Mesodermal cell (in vitro differentiated cells): ENCODE measurements around the gene SKIC3.

ENCODE experiments used
- H3K27ac ChIP-seq: 2 replicates; pipeline ENCODE4 v1.7.0; 2013; ENCODE audit warnings: mild to moderate bottlenecking, low read depth, low read length, moderate library complexity; ENCODE audit not compliant: severe bottlenecking
- H3K36me3 ChIP-seq: 2 replicates; pipeline ENCODE4 v1.7.1; 2013; ENCODE audit warnings: mild to moderate bottlenecking, low read length, moderate library complexity; ENCODE audit not compliant: control insufficient read depth, insufficient read depth
- H3K4me1 ChIP-seq: one replicate; pipeline ENCODE4 v1.7.1; 2013; ENCODE audit warnings: mild to moderate bottlenecking, low read length; ENCODE audit not compliant: insufficient read depth, control insufficient read depth, poor library complexity, severe bottlenecking
- H3K4me3 ChIP-seq: 2 replicates; pipeline ENCODE4 v1.7.0; 2013; ENCODE audit warnings: low read length, control low read depth, mild to moderate bottlenecking; ENCODE audit not compliant: insufficient read depth, poor library complexity, severe bottlenecking; ENCODE audit errors: extremely low read depth
- H3K9me3 ChIP-seq: 2 replicates; pipeline ENCODE4 v1.7.1; 2013; ENCODE audit warnings: mild to moderate bottlenecking, low read length, moderate library complexity; ENCODE audit not compliant: control insufficient read depth
- WGBS, 2 experiments: methylation state at CpG; one replicate each; pipeline ENCODE4 v1.1.5; 2013; ENCODE audit warnings: missing lambda C conversion rate in 2 of 2; ENCODE audit not compliant: insufficient coverage in 2 of 2; 5-methylcytosine and 5-hydroxymethylcytosine counted together

SKIC3 gene

GRCh38 chr5:95532415-95532814 is 22.4 kb downstream of the SKIC3 start:
- peaks cover 38% of the 10 kb centered on the region for H3K36me3 ChIP-seq
- 100% methylated on average over 1 of the region's 2 CpGs; no CpG with 5 or more reads in 1 of the 2 experiments for WGBS, 2 experiments

GRCh38 chr5:95531491-95531890 is 23.3 kb downstream of the SKIC3 start:
- Histone ChIP-seq H3K27ac (no peak overlapping the region), H3K36me3 (peaks cover 39% of the 10 kb centered on the region), H3K4me3 (no peak overlapping the region), H3K4me1 (no peaks in the 10 kb centered on the region), H3K9me3 (no peaks in the 10 kb centered on the region)

More at GRCh38 chr5:95532415-95532814, 22.4 kb downstream of the SKIC3 start:
- Histone ChIP-seq H3K4me1 (no peaks in the 10 kb centered on the region), H3K27ac (no peak overlapping the region), H3K4me3 (no peak overlapping the region), H3K9me3 (no peaks in the 10 kb centered on the region)

GRCh38 chr5:95530416-95530815 is 24.4 kb downstream of the SKIC3 start:
- H3K36me3 ChIP-seq, result peaks cover 37% of the 10 kb centered on the region
- no peaks in the 10 kb centered on the region for H3K9me3 ChIP-seq
- no peak overlapping the region for H3K27ac ChIP-seq
- H3K4me1 ChIP-seq, result no peaks in the 10 kb centered on the region
- no peak overlapping the region for H3K4me3 ChIP-seq
- WGBS, 2 experiments, result 80 to 93% methylated on average over 1 to 2 of the region's 2 CpGs

DNA sequence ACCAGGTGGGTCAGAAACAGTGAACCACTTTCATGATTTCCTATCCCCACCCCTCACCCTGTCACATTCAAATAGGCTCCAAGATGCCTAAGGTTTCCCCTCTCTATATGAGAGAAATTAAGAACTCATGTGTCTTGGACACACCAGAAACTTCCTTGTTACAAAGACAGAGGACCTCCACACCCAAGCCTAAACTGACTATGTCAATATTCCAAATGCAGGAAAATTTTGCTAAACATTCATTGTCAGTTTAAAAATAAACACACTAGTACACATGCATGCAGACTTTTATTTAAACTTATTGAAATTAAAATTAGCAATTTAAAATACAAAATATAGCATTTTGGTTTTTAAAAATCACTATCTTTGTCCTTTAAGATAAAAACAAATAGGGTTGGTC is 26.2 kb downstream of the SKIC3 start:
- H3K36me3 ChIP-seq, result peaks cover 44% of the 10 kb centered on the region
- H3K4me1 ChIP-seq, result no peaks in the 10 kb centered on the region
- no peak overlapping the region for H3K27ac ChIP-seq
- H3K4me3 ChIP-seq, result no peak overlapping the region
- H3K9me3 ChIP-seq, result no peaks in the 10 kb centered on the region

GRCh38 chr5:95526871-95527270 is 27.9 kb downstream of the SKIC3 start:
- Histone ChIP-seq H3K9me3 (no peaks in the 10 kb centered on the region), H3K4me3 (no peak overlapping the region), H3K36me3 (peaks cover 56% of the 10 kb centered on the region), H3K27ac (no peak overlapping the region), H3K4me1 (no peaks in the 10 kb centered on the region)
- 91 to 100% methylated on average over 1 of the region's 2 CpGs for WGBS, 2 experiments

GRCh38 chr5:95524423-95524822 is 30.4 kb downstream of the SKIC3 start:
- no peaks in the 10 kb centered on the region for H3K4me1 ChIP-seq
- WGBS, 2 experiments, result no CpG with 5 or more reads among the region's 2 CpGs
- H3K36me3 ChIP-seq, result peaks cover 54% of the 10 kb centered on the region
- no peaks in the 10 kb centered on the region for H3K9me3 ChIP-seq
- H3K4me3 ChIP-seq, result no peak overlapping the region
- no peak overlapping the region for H3K27ac ChIP-seq

- Histone ChIP-seq H3K27ac (no peak overlapping the region), H3K9me3 (no peaks in the 10 kb centered on the region), H3K36me3 (peaks cover 56% of the 10 kb centered on the region), H3K4me1 (no peaks in the 10 kb centered on the region), H3K4me3 (no peak overlapping the region)
- WGBS, 2 experiments, result 89 to 90% methylated on average over 1 of the region's 1 CpG
These were observed 34.6 kb downstream of the SKIC3 start for GRCh38 chr5:95520206-95520605.

DNA sequence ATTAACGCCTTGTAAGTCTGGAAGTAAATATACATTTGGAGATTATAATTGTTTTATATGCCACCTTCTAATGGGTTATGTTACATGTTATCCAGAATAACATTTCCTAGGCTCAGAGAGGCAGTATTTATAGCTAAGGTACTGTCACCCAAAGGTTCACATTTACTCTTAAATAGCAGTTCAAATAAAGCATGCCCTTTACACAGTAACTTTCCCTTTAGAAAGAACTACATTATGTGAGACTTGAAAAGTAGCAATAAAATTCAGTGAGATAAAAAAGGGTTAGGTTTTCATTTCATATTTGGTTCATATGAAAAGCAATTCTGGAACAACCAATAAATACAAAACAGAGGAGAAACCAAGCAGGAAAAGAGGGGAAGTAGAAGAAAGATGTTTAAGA is 35.1 kb downstream of the SKIC3 start:
- H3K36me3 ChIP-seq, result peaks cover 55% of the 10 kb centered on the region
- H3K4me3 ChIP-seq, result no peak overlapping the region
- no peaks in the 10 kb centered on the region for H3K4me1 ChIP-seq
- no peak overlapping the region for H3K27ac ChIP-seq
- H3K9me3 ChIP-seq, result no peaks in the 10 kb centered on the region
- no CpG with 5 or more reads among the region's 1 CpG for WGBS, 2 experiments

DNA sequence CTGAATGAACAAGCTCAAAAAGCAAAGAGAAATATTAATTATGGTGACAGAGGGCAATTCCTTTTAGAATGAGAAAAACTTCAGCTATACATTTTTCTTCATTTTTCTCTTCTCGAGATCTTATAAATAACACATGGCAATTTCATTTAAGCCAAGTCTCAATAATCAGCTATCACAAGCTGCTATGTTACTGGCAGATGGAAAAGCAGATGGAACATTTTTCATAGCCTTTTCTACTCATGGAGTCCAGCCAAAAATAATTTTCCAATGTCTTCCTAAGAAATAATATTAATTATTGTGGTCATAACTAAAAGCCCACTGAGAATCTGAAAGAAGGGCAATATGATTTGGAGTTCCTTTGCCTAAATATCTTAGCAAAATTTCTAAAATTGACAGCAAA is 35.6 kb downstream of the SKIC3 start:
- H3K4me3 ChIP-seq, result no peak overlapping the region
- peaks cover 56% of the 10 kb centered on the region for H3K36me3 ChIP-seq
- WGBS, 2 experiments, result no CpG with 5 or more reads among the region's 1 CpG
- H3K9me3 ChIP-seq, result no peaks in the 10 kb centered on the region
- H3K4me1 ChIP-seq, result no peaks in the 10 kb centered on the region
- H3K27ac ChIP-seq, result no peak overlapping the region

GRCh38 chr5:95518417-95518816 is 36.4 kb downstream of the SKIC3 start:
- no peaks in the 10 kb centered on the region for H3K4me1 ChIP-seq
- 85 to 100% methylated on average over 1 to 2 of the region's 2 CpGs for WGBS, 2 experiments

DNA sequence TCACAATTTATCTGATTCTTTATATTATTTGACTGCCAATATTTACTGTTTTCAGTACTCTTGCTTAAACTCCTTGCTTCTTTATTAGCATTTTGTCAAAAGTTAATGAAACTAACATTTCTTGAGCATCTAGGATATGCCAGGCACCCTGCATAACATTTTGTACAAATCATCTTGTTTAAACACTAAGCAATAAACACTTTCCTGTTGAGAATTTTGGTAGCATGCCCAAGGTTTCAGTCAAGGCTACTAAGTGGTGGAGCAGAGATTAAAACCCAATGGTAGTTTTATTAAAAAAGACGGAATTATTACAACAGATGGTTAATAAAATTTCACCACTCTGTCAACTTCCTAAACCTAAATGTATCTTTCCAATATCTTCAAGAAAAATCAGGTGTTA is 43.2 kb downstream of the SKIC3 start:
- Histone ChIP-seq H3K4me1 (no peaks in the 10 kb centered on the region), H3K36me3 (peaks cover 69% of the 10 kb centered on the region), H3K9me3 (no peaks in the 10 kb centered on the region), H3K4me3 (no peak overlapping the region), H3K27ac (no peak overlapping the region)
- no CpG with 5 or more reads among the region's 1 CpG for WGBS, 2 experiments

More at GRCh38 chr5:95518417-95518816, 36.4 kb downstream of the SKIC3 start:
- no peak overlapping the region for H3K27ac ChIP-seq
- no peaks in the 10 kb centered on the region for H3K9me3 ChIP-seq
- H3K36me3 ChIP-seq, result peaks cover 63% of the 10 kb centered on the region
- no peak overlapping the region for H3K4me3 ChIP-seq

DNA sequence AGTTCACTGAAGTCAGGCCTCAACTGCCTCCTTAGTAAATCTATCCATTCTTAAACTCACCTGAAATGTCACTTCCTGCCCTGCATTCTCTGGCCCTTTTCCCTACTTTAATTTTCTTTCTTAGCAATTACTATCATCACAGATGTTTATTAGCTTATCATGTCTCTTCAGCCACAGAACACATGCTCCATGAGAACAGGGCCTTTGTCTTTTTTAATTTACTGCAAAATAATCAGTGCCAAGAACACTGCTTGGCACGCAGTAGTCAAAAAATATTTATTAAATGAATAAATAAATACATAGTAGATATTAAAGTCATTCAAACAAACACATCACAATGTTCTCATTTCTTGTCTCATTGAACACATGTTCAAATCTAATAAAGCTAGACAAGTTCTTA is 46.2 kb downstream of the SKIC3 start:
- no peak overlapping the region for H3K4me3 ChIP-seq
- no peaks in the 10 kb centered on the region for H3K4me1 ChIP-seq
- no peak overlapping the region for H3K27ac ChIP-seq
- WGBS, 2 experiments, result no CpG with 5 or more reads among the region's 1 CpG
- peaks cover 62% of the 10 kb centered on the region for H3K36me3 ChIP-seq
- no peaks in the 10 kb centered on the region for H3K9me3 ChIP-seq
